A549 (cell line): ENCODE measurements around the gene LRRC45.

ENCODE experiments used
- BHLHE40 ChIP-seq: IDR thresholded peaks from 2 replicates; pipeline ENCODE4 v1.6.1; 2012; ENCODE audit warnings: low read depth, low read length, inconsistent platforms
- CHD2 ChIP-seq: fragments of 150-350 bp; IDR thresholded peaks from 2 replicates; pipeline ENCODE4 v1.6.1; 2014; ENCODE audit warnings: low read length; ENCODE audit not compliant: partially characterized antibody
- EP300 ChIP-seq, 2 experiments: fragments of >200 bp; sonication (Bioruptor Twin); formaldehyde crosslinking; IDR thresholded peaks; 2 replicates in 1 of 2; 3 replicates in 1 of 2; pipeline ENCODE4 v1.6.1; 2016 to 2017
- GATA3 ChIP-seq: IDR thresholded peaks from 2 replicates; pipeline ENCODE4 v1.6.1; 2012; ENCODE audit warnings: borderline replicate concordance
- JUN ChIP-seq, 2 experiments: fragments of >200 bp; sonication (Bioruptor Twin); formaldehyde crosslinking; IDR thresholded peaks; 2 replicates in 1 of 2; 3 replicates in 1 of 2; pipeline ENCODE4 v1.6.1; 2016 to 2017
- JUNB ChIP-seq: fragments of >200 bp; sonication (Bioruptor Twin); formaldehyde crosslinking; IDR thresholded peaks from 2 replicates; pipeline ENCODE4 v1.6.1; 2016
- MAZ ChIP-seq: fragments of 150-350 bp; IDR thresholded peaks from 2 replicates; pipeline ENCODE4 v1.6.1; 2014; ENCODE audit warnings: antibody characterized with exemption, low read depth, low read length, borderline replicate concordance
- PHF8 ChIP-seq: fragments of 200-600 bp; sonication (generic); IDR thresholded peaks from 2 replicates; pipeline ENCODE4 v1.6.1; 2016; ENCODE audit warnings: low read depth, mild to moderate bottlenecking, antibody characterized with exemption, moderate library complexity, borderline replicate concordance
- POLR2A ChIP-seq: IDR thresholded peaks from 2 replicates; pipeline ENCODE4 v1.6.1; 2012; ENCODE audit warnings: mild to moderate bottlenecking, low read length
- POLR2AphosphoS2 ChIP-seq: conservative IDR thresholded peaks from 2 replicates; pipeline ENCODE4 v1.6.1; 2012; ENCODE audit warnings: low read length, improper control_type of control experiment, inconsistent platforms
- RNF2 ChIP-seq: fragments of 200-600 bp; sonication (generic); IDR thresholded peaks from 2 replicates; pipeline ENCODE4 v1.6.1; 2016; ENCODE audit warnings: low read depth, mild to moderate bottlenecking, antibody characterized with exemption, moderate library complexity, borderline replicate concordance
- TF ChIP-seq, protein P1 (sequence below): fragments of >200 bp; sonication (Bioruptor Twin); formaldehyde crosslinking; IDR thresholded peaks from 3 replicates; pipeline ENCODE4 v1.5.1; 2016
- TF ChIP-seq, protein P2 (sequence below): IDR thresholded peaks from 2 replicates; pipeline ENCODE4 v1.6.1; 2012
- TF ChIP-seq, protein P3 (sequence below): fragments of 150-350 bp; IDR thresholded peaks from 2 replicates; pipeline ENCODE4 v1.6.1; 2014; ENCODE audit warnings: low read depth, mild to moderate bottlenecking, low read length

DNA sequence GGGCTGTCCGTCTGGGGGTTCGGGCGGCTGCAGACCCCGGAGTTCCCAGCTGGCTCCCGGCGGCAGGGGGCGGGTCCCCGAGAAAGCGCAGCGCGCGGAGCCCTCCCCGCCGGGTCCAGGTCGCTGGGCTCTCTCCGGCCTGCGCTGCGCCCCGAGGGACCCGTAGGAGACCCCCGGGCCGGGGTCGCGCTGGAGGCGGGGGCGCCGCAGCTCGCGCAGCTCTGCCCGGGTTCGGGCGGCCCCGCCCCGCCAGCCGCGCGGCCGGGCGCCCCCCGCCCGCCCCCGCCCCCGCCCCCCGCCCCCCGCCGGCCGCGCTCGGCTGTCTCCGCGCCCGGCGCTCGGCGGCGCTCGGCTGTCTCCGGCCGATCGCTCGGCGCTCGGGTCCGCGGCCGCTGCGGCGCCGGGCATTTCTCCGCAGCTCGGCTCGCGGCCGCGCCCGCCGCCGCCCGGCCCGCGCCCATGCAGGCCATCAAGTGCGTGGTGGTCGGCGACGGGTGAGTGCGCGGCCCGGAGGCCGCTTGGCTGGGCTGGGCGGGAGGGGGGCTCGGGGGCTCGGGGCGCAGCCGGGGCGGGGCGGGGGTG lies 8.3 kb downstream of the LRRC45 start, which contains the start of gene RAC3:
- TF ChIP-seq, protein P1, sequence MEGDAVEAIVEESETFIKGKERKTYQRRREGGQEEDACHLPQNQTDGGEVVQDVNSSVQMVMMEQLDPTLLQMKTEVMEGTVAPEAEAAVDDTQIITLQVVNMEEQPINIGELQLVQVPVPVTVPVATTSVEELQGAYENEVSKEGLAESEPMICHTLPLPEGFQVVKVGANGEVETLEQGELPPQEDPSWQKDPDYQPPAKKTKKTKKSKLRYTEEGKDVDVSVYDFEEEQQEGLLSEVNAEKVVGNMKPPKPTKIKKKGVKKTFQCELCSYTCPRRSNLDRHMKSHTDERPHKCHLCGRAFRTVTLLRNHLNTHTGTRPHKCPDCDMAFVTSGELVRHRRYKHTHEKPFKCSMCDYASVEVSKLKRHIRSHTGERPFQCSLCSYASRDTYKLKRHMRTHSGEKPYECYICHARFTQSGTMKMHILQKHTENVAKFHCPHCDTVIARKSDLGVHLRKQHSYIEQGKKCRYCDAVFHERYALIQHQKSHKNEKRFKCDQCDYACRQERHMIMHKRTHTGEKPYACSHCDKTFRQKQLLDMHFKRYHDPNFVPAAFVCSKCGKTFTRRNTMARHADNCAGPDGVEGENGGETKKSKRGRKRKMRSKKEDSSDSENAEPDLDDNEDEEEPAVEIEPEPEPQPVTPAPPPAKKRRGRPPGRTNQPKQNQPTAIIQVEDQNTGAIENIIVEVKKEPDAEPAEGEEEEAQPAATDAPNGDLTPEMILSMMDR: no peak
- TF ChIP-seq POLR2A (no peak), JUN (IDR thresholded peaks at IDR 0.05) (no peak; a peak in 1 of 5 replicates), JUNB (no peak), MAZ (no peak), PHF8 (no peak), EP300 (IDR thresholded peaks at IDR 0.05) (no peak), BHLHE40 (no peak), RNF2 (no peak), CHD2 (no peak), GATA3 (no peak), POLR2AphosphoS2 (no peak)
- TF ChIP-seq, protein P2, sequence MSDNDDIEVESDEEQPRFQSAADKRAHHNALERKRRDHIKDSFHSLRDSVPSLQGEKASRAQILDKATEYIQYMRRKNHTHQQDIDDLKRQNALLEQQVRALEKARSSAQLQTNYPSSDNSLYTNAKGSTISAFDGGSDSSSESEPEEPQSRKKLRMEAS: no peak
- TF ChIP-seq, protein P3, sequence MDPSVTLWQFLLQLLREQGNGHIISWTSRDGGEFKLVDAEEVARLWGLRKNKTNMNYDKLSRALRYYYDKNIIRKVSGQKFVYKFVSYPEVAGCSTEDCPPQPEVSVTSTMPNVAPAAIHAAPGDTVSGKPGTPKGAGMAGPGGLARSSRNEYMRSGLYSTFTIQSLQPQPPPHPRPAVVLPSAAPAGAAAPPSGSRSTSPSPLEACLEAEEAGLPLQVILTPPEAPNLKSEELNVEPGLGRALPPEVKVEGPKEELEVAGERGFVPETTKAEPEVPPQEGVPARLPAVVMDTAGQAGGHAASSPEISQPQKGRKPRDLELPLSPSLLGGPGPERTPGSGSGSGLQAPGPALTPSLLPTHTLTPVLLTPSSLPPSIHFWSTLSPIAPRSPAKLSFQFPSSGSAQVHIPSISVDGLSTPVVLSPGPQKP: no peak
